Kidney capillary endothelial cell (primary cell): ENCODE measurements around the gene TNP2.

ENCODE experiments used
- DNase-seq: peaks from one replicate; pipeline ENCODE4 v3.0.0-alpha.2; 2018; ENCODE audit warnings: low spot score

The TNP2 gene

DNA sequence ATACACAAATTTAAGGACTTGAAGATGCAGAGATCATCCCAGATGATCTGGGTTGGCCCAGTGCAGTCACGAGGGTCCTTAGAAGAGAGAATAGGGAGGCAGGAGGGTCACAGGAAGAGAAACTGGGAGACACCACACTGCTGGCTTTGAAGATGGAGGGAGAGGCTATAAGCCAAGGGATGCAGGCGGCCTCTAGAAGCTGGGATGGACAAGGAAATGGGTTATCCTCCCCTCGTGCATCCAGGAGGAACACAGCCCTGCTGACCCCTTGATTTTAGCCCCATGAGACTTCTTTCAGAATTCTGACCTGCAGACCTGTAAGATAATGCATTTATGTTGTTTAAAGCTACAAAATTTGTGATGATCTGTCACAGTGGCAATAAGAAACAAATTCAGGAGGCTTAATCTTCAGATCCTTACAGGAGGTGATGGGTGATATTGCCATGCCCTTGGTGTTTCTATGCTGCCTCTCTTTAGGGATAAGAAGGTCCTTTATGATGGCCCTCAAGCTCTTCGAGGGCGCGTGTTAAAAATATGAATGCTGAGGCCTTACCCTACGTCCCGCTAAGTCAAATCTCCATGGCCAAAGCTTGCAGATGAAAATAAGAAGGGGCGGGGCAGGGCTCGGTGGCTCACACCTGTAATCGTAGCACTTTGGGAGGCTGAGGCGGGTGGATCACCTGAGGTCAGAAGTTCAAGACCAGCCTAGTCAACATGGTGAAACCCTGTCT is 8.6 kb upstream of the TNP2 start:
- no peak for DNase-seq

DNA sequence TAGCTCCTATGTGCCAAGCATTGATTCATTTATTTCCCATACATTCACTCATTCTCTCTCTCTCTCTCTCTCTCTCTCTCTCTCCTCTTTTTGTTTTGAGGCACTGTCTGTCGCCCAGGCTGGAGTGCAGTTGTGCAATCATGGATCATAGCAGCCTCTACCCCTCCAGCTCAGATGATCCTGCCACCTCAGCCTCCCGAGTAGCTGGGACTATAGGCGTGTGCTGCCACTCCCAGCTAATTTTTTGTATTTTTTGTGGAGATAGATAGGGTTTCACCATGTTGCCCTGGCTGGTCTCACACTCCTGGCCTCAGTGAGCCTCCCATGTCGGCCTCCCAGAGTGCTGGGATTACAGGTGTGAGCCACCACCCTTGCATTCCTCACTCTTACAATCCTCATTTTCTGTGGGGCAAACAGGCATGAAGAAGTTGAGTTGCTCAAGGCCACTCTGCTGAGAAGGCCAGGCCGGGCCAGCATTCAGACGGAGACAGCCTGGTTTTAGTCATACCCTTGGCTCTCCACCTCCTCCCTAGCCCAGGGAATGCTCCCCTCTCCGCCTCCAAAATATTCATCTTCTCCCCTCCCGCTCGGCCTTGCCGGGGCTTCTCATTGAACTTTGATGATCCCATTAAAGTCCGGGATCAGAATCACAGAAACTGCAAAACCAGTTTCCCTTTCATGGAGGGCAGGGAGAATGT is 7.9 kb upstream of the TNP2 start:
- no peak for DNase-seq

DNA sequence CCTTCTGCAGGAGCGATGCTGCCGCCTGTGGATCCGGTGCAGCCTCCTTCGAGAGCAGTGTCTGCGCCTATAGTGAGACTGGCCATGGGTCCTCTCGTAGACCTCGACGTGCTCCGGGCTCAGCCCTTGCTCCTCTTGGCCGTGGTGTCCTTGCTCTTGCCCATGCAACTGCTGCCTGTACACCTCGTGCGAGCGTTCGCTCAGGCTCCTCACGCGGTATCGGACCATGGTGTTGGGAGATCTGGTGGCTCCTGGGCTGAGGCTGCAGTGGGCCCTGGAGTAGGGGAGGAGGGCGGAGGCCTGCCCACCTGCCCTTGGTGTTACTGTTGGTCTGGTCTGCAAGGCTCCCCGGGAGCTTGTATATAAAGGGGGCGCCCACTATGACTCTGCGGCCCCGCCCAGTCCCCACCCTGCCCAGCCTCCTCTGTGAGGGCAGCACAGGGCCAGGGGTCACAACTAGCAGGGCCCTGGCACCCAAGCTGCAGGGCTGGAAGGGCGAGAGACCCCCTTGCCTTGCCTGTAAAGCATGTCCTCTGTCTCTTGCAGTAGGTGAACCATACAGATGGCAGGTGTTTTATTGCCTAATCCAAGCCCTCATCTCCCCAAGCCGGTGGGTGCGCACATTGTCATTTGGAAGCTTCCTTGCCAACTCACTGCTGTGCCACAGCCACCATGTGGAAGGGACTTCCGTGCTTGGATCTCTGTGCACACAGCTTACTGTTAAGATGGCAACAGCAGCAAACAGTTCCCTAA is 7.2 kb upstream of the TNP2 start, which contains the start of gene PRM2:
PRM2 (minus strand) TSS at position 338 of the 753 bp plus-strand sequence; CDS start at position 228, 110 bp downstream.
- no peak for DNase-seq

DNA sequence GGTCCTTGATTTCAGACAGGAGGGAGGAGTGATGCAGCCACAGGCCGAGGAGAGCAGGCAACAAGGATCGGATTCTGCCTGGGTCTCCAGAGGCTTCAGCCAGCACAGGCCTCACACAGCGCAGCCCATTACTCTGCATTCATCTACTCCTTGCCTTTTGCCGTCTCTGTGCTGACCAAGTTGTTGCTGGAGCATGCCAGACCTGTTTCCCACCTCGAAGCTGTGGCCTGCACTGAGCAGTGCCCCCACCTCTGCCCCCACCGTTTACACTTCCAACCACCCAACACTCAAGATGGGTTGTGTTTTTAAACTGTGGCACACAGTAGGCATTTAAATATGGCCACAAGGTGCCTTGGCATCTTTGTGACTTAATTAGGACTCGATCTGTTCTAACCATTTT is 5.8 kb upstream of the TNP2 start:
- DNase-seq, result no peak

DNA sequence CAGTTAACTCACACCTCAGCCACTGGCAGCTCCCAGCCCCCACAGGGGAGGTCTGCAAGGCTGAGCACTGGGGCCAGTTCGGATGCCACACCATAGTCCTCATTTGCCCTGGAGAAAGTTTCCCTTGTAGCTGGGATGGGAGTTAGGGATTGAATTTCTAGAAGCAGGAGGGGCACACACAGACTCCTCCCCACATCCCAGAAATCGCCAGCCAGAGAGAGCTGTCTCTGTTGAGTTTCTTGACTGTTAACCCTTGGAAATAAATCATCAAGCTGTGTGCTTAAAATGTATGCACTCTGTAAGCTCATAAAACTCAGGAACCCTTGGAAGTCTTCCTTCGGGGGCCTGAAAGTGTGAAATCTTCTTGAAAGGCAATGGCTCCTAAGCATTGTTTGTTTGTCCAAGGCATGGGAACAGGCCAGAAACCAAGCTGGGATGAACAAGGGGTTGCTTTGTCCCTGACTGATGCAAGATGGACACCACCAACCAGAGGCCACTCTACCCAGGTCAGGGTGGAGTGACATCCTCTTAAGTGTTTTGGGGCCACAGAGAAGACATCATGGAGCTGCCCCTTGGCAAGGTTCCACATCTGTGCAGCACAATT is 4.7 kb upstream of the TNP2 start:
- DNase-seq, result no peak

DNA sequence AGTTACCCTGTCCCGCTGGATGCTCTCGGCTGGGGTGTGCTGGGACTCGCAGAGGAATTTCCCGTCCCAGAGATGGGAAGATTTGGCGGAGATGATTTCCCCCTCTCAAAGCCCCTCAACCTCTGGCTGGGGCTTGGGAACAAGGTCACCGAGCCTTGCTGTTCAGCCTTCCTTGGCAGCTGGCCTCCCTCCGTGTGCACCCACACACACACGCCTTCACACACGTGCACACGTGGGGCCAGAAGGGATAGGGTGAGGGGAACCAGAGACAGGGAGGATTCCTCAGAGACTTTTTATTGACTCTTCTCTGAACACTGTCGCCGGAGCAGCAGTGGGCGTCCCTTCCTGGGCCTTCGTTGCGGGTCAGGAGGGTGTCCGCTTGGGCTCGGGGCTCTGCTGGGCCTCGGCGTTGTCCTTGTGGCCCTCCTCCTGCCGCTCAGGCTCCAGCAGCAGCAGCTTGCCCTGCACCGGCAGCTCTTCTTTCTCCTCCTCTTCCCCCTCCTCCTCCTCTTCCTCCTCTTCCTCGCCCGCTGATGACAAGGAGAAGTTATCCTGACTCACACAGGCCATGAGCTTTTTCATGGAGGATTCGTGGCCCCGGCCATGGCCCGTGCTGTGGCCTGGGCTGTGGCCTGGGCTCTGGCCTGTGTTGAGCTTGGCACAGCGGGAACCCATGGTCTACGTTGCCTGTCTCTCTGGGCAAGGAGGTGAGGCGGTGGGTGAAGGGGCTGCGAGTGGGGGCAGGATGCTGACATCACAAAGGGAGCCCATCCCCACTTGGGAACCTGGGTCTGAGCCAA is 4.0 kb upstream of the TNP2 start, which contains the start of gene PRM3:
PRM3 (minus strand) TSS at position 709 of the 800 bp plus-strand sequence; CDS start at position 675, 34 bp downstream.
- DNase-seq, result no peak

DNA sequence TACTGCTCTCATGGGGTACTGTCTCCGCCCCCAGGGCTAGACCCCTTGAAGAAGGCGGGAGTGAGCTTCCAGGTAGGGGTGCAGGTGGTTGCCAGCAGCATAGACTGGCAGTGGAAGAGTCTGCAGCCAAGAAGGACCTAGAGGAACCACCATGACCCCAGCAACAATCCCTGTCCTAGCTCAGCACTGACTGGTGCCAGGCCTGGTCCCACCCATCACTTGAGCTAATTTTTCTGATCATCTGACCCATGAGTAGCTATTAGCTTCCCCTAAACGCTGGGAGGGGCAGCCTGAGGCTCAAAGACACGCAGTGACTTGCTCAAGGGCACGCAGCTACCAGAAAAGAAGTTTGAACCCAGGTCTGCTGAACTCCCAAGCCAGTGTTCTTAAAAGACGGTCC is 3.4 kb upstream of the TNP2 start:
- DNase-seq, result no peak

DNA sequence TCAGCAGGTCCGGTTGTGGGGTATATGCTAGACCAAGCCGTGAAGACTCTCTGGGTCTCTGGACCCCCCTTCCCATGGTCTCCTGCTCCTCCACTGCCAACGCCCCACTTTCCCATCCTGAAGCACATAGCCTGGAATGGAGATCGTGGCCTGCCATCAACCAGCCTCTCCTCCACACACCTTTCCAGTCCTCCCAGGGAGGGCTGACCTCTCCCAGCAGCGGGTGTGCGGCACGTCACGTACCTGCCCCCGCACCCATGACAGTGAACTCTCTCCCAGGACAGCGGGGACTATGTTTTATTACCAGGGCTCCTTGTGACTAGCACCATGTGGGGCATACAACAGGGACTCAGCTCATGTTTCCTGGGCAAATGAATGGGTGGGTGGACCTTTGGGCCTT is 2.5 kb upstream of the TNP2 start:
- DNase-seq, result no peak

DNA sequence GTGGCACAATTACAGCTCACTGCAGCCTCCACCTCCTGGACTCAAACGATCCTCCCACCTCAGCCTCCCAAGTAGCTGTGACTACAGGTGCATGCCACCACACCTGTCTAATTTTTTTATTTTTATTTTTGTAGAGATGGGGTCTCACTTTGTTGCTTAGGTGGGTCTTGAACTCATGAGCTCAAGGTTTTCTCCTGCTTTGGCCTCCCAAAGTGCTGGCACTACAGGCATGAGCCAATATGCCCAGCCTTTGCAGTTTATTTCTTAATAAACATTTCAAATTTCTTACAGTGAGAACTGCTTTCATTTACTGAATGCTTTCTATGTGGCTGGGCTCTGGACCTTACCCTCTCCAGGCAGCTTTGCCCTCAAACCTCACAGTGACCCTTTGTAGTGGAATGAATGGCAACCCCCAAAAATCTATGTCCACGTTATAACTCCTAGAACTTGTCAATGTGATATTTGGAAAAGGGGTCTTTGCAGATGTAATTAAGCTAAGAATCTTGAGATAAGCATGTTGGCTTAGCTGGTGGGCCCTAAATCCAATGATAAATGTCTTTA is 1.6 kb upstream of the TNP2 start:
- no peak for DNase-seq

DNA sequence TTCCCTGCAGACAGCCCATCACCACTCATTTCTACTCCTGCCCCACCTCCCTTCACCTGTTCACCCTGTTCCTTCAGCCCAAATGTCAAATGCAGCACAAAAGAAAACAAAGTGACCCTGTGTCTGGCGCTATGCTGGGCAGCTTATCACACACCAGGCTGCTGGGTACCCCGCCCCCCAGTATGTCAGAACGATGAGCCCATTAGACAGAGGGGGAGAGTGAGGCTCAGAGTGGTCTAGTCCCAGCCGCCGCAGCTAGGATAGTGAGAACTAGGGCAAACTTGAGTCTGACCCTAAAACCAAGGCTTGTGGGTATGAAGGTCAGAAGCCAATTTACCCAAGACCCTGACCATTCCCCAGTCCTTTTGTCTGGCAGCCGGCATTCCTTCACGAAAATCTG is 4.0 kb downstream of the TNP2 start:
- DNase-seq, result no peak

DNA sequence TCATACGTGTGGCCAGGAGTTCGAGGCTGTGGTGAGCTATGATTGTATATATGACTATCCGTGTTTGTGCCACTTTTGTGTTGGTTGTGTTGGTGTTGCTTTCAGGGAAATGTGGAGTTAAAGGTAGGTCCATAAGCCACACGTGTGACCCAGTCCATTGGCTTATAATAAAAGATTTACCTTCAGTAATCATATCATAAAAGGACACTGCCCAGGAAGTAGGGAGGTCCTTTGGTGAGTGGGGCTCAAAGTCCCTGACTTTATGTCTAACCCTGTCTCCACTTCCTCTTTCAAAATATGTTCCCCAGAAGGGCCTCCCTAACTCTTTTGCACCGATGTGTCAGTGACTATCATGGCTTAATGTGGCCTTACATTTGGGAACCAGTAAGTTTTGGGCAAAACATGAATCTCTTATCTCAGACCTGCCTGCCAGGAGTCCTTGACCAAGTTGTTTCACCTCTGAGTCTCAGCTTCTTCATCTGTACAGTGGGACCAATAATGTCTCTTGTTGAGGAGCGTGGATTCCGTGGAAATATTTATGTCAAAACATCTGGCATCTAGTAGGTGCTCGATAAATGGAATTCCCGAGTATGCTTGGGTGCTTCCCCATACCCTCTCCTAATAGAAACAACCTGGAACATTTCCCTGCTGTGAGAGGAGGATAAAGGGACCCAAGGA is 4.8 kb downstream of the TNP2 start:
- no peak for DNase-seq

DNA sequence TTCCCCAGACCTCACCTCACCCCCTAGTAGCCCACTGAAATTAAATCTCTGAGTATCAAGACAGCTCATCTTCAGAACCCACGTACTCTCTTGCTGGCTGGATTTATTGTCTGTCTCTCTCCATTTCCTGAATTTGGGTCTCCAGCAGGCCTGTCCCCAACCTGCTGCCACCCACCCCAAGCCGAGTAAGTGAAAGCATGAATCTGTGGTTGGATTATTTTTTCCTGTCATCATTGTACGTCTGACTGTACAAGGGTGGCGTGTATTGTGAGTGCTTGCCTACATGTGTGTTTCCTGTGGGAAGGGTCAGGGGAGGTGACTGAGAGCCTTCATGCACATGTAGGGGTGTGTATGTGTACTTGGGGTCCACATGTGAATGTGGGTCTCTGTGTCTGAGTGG is 5.4 kb downstream of the TNP2 start:
- DNase-seq, result no peak

DNA sequence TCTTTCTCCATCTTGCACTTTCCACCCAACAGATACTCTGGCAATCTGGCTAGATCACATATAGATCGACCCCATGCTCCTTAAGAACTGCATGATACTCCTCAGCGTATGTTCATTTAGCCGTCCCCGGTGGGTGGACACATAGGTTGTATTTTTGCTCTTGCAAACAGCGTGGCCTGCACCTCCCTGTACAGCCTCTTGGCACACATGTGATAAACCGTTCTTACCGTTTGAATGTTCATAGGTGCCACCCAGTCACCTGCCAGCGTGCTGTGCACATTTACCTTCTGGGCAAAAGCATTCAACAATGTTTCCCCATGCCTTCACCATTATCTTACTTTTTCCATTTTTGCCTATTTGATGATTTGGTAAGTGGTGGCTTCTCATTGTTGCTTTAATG is 6.2 kb downstream of the TNP2 start:
- no peak for DNase-seq

DNA sequence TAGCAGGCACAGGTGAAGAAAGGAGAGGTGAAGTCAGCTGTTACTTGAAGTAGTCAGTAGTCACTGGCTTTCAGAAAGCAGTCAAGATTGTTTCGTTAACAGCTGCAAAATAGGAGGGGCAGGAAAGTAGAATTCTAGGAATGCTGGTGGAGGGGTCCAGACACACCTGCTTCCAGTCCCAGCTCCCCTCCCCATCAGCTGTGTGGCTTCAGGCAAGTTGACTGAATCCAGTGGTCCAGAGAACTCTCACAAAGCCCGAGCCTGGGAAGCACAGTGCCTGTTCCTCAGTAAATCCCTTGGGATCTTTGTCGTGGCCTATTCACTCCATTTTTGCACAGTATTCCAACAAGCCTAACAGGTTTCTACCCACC is 8.5 kb downstream of the TNP2 start:
- DNase-seq, result no peak

DNA sequence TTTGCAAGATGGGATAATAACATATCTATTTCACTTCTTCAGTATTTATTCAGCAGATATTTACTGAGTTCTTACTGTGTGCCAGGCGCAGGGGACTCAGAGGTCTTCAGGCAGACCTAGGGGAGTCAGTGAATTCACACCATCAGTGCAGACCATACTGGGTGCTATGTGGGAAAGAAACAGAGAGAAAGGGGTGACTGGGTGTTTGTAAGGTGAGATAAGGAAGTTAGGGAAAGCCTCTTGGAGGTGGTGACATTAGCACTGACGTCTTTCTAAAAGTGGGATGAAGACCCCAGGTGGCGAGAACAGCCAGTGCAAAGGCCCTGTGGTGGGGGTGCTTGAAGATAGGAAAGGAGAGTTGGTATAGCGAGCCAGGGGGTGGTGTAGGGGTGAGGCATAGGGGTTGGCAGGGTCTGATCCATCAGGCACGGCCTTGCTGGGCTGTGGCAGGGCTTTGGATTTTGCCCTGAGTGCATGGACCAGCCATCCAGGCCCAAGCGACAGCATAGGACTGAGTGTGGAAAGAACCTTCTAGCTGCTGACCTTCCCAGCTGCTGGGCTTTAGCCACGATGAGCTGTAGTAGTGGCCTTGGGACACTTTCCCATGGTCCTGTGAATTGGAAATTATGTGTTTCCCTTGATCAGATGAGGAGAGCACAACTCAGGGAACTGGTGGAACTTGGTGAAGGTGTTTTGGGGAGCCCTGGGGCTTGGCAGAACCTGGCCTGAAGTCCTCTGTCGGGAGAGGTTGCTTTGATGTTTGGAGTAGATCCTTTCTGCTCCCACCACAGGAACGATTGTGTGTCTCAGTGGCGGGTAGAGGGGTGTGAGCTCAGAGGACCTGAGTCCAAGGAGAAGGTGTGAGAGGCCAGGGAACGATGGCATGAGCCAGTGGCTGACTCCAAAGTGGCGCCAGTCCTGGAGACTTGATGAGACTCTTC is 9.2 kb downstream of the TNP2 start:
- no peak for DNase-seq

DNA sequence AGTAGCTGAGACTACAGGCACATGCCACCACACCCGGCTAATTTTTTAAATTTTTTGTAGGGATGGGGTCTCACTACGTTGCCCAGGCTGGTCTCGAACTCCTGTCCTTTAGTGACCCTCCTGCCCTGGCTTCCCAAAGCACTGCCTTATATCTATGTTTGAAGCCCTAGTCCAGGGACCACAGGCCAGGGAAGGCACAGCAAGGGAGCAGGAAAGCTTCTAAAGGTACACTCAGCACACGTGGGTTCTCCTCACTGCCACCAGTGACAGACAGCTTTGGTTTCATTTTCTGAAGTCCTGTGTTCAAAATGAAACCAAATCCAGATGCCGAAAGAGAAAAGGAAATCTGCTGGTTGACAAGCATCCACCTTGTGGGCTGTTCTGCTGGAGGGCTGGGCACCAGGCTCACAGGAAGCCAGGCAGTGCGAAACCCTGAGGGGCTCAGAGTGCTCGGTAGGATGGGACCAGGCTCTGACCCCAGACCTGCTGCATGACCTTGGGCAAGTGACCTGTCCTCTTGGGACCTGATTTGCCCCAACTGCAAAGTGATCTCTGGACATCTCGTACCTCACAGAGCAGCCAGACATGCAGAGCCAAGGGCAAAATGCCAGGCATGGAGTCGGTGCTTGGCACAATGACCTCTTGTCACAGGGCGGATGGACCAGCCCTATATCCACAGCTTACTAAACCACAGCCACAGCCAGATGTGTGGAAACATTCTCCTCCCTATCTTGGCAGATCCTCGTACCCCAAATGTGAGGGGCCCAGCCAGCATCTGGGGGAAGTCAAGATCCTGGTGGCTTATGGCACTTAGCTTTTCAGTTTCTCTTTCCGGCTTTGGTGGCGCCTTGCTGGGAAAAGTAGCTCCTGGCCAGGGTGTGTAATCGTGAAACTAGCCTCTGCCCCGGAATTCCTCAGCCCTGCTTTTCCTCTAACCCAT is 10.3 kb downstream of the TNP2 start:
- no peak for DNase-seq

DNA sequence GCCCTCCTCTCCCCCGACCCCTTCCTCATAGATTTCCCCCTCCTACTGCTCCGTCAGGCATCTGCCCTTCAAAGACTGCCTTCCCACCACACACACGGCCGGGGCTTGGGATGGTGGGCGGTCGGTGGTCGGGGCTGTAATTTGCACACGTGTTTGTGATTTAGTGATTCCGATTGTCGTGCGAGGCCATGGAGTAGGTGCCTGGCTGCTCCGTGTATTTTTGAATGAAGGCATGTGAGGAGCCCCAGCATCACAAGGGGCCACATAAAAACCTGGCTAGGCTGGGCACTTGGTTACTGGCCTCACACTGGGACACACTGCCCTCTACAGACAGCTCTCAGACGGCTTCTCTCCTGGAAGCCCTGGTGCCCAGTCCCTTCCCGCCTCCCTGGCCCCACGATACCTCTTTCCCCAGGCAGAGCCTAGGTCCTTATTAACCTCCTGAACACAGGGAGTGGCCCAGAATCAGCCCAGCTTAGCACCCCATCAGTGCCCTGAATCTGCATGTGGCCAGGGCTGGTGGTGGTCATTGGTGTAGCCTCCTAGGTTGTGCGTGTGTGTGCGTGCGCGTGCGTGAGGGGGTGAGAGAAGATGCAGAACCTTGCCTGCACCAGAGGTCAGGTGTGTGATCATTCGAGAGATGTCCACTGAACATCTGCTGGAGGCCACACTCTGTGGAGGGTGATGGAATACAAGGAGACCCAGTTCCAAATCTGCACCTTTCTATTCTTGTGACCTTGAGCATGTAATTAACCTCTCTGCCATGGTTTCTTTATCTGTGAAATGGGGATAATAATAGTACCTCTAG is 11.8 kb downstream of the TNP2 start:
- peak; percentile 84 for DNase-seq
